Thyroid gland (tissue), 4 donors: ENCODE data around the gene KCNQ1. TPM values are rescaled to one million over a fixed set of nuclear protein-coding genes. Genes with fewer than 3 reads are reported as not detected.
A peak's percentile ranks its signal among the peaks of the same experiment; 100 is the strongest.

Source experiments
- DNase-seq, 2 donors: peaks; one replicate each; pipeline ENCODE4 v3.0.0-alpha.2; 2019
- H3K27ac ChIP-seq, 3 donors: fragments of 200-600 bp; sonication (generic); 1 replicate in 2 of 3; 2 replicates in 1 of 3; pipeline ENCODE4 v1.5.1; 2016 to 2019; ENCODE audit warnings: mild to moderate bottlenecking in 1 of 3, moderate library complexity in 1 of 3
- H3K27me3 ChIP-seq: fragments of 200-600 bp; sonication (generic); one replicate; pipeline ENCODE4 v1.5.1; 2019
- H3K36me3 ChIP-seq, 2 donors: fragments of 200-600 bp; sonication (generic); one replicate each; pipeline ENCODE4 v1.5.1; 2016 to 2019
- H3K4me1 ChIP-seq, 2 donors: fragments of 200-600 bp; sonication (generic); one replicate each; pipeline ENCODE4 v1.5.1; 2017 to 2019
- H3K4me3 ChIP-seq, 3 donors: fragments of 200-600 bp; sonication (generic); replicated peaks in 1 of 3; 1 replicate in 2 of 3; 2 replicates in 1 of 3; pipeline ENCODE4 v1.5.1; 2016; ENCODE audit warnings: mild to moderate bottlenecking in 1 of 3
- H3K9me3 ChIP-seq: fragments of 200-600 bp; sonication (generic); one replicate; pipeline ENCODE4 v1.5.1; 2017
- POLR2A ChIP-seq, 2 donors: fragments of 450-650 bp; IDR thresholded peaks; one replicate each; pipeline ENCODE4 v1.6.1; 2017; ENCODE audit warnings: antibody characterized with exemption in 2 of 2, mild to moderate bottlenecking in 2 of 2, moderate library complexity in 1 of 2
- WGBS, 2 donors: methylation state at CpG; one replicate each; pipeline ENCODE4 v1.1.5; 2017; 5-methylcytosine and 5-hydroxymethylcytosine counted together
- intact Hi-C: fragments of 100-400 bp; cut with DNase I; formaldehyde crosslinking; loops from one replicate; pipeline ENCODE4 v1.15.1; 2023
- total RNA-seq, 4 donors: library from RNA; depleted of rRNA; stranded (reverse); fragments of >200 nt; gene quantifications; one replicate each; pipeline ENCODE4 v1.2.3, GENCODE V29; 2016
- TF ChIP-seq, protein P1 (sequence below), 6 experiments: fragments of 200-600 bp in 3 of 6; fragments of 450-650 bp in 3 of 6; sonication (generic) in 3 of 6; IDR thresholded peaks; one replicate each; pipeline ENCODE4 v1.5.1; 2016 to 2019; ENCODE audit warnings: antibody characterized with exemption in 6 of 6, mild to moderate bottlenecking in 2 of 6, inconsistent platforms in 1 of 6, moderate library complexity in 1 of 6

KCNQ1 gene
- total RNA-seq, 4 donors from 2014 or later: 51.3 to 103 (median 97.8) TPM

GRCh38 chr11:2772544-2773031, 327.8 kb downstream of the KCNQ1 start:
- TF ChIP-seq, protein P1, sequence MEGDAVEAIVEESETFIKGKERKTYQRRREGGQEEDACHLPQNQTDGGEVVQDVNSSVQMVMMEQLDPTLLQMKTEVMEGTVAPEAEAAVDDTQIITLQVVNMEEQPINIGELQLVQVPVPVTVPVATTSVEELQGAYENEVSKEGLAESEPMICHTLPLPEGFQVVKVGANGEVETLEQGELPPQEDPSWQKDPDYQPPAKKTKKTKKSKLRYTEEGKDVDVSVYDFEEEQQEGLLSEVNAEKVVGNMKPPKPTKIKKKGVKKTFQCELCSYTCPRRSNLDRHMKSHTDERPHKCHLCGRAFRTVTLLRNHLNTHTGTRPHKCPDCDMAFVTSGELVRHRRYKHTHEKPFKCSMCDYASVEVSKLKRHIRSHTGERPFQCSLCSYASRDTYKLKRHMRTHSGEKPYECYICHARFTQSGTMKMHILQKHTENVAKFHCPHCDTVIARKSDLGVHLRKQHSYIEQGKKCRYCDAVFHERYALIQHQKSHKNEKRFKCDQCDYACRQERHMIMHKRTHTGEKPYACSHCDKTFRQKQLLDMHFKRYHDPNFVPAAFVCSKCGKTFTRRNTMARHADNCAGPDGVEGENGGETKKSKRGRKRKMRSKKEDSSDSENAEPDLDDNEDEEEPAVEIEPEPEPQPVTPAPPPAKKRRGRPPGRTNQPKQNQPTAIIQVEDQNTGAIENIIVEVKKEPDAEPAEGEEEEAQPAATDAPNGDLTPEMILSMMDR (IDR thresholded peaks at IDR 0.05): no peak
- no peak for TF ChIP-seq POLR2A (IDR thresholded peaks at IDR 0.05)
- peaks cover under 1 to 4% of the 10 kb centered on the region in 2 donors for H3K4me1 ChIP-seq
- no peaks in the 10 kb centered on the region for H3K36me3 ChIP-seq
- H3K4me3 ChIP-seq: no peak overlapping the region
- no peaks in the 10 kb centered on the region for H3K9me3 ChIP-seq
- 88 to 90% methylated on average over 5 to 7 of the region's 7 CpGs for WGBS, 2 donors
- H3K27ac ChIP-seq: no peak overlapping the region
- H3K27me3 ChIP-seq: no peaks in the 10 kb centered on the region
- intact Hi-C loops: no loop called here
- DNase-seq: no peak

- no peaks in the 10 kb centered on the region for H3K36me3 ChIP-seq
- no peaks in the 10 kb centered on the region for H3K27me3 ChIP-seq
- H3K9me3 ChIP-seq: no peaks in the 10 kb centered on the region
- intact Hi-C loops: no loop called here
- WGBS, 2 donors: 90 to 93% methylated on average over 6 to 13 of the region's 13 CpGs
- H3K4me1 ChIP-seq: peaks cover 18 to 22% of the 10 kb centered on the region in 2 donors
- no peak overlapping the region for H3K4me3 ChIP-seq
- no peak for TF ChIP-seq POLR2A (IDR thresholded peaks at IDR 0.05)
- TF ChIP-seq, protein P1 (IDR thresholded peaks at IDR 0.05): no peak
- DNase-seq: no peak
- H3K27ac ChIP-seq: peak overlapping the region in 1 of 3 donors; percentile 3
These were observed 329.6 kb downstream of the KCNQ1 start for GRCh38 chr11:2774173-2775082.

DNA sequence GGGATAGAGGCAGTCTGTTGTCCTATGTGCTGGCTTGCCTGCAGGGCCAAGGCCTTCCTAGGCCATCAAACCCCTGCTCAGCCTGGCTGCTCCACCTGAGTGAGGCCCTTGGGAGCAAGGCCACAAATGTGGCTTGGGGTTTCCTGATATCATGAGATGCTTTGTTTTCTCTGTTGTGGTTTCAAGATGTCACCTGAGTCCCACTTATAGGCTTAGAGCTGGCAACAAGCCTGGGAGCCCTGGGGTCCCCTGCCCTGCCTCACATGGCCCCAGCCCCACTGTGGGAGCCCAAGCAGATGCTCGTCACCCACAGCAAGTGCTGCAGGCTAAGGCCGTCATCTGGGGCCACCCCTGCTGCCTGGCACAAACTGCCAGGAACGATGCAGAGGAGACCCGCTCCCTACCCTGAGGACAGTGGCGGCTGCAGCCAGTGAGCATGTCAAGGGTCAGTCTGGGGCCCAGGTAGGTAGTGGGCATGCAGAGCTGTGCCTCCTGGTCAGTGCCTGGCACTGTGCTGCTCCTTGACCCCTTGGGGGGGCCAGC, 330.3 kb downstream of the KCNQ1 start:
- 93 to 100% methylated on average over 2 to 3 of the region's 5 CpGs for WGBS, 2 donors
- peak overlapping the region in 1 of 3 donors; percentile 3 for H3K27ac ChIP-seq
- H3K27me3 ChIP-seq: no peaks in the 10 kb centered on the region
- no peak for DNase-seq
- no peak overlapping the region for H3K4me3 ChIP-seq
- intact Hi-C loops: no loop called here
- TF ChIP-seq, protein P1 (IDR thresholded peaks at IDR 0.05): no peak
- no peak for TF ChIP-seq POLR2A (IDR thresholded peaks at IDR 0.05)
- no peaks in the 10 kb centered on the region for H3K9me3 ChIP-seq
- H3K4me1 ChIP-seq: peaks cover 22 to 28% of the 10 kb centered on the region in 2 donors
- H3K36me3 ChIP-seq: no peaks in the 10 kb centered on the region

DNA sequence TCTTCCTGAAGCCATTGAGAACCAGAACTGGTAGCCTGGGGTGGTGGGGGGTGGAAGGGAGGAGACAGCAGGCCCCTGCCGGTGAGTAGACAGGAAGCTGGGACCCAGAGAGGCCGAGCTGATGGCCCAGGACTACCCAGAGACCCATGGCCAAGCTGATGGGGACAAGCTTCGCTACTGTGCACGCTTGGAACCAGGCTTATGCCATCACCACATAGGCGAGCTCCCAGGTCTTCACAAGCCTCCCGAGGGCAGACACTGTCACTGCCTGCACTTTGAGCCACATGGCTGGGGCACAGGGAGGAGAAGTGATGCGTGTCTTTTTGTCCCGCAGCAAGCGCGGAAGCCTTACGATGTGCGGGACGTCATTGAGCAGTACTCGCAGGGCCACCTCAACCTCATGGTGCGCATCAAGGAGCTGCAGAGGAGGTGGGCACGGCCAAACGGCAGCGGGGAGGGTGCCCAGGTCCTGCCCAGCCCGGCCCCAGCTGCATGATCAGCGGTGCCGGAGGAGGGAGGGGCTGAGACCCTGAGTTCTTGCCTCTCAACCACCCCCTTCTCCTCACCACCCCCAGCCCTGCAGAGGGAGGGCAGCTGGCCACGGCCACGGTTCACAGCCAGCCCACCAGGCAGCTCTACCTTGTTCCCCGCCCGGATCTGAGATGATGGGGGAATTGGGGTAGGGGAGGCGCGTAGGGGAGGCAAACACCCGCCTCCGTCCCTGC, 331.0 kb downstream of the KCNQ1 start:
- peaks cover 22 to 35% of the 10 kb centered on the region in 2 donors for H3K4me1 ChIP-seq
- no peaks in the 10 kb centered on the region for H3K27me3 ChIP-seq
- no peak for TF ChIP-seq POLR2A (IDR thresholded peaks at IDR 0.05)
- TF ChIP-seq, protein P1 (IDR thresholded peaks at IDR 0.05): no peak
- no peak overlapping the region for H3K4me3 ChIP-seq
- no peaks in the 10 kb centered on the region for H3K9me3 ChIP-seq
- WGBS, 2 donors: 95 to 97% methylated on average over 19 to 24 of the region's 29 CpGs
- H3K36me3 ChIP-seq: no peaks in the 10 kb centered on the region
- H3K27ac ChIP-seq: no peak overlapping the region
- DNase-seq: peak in 1 of 2 donors; percentile 2
- intact Hi-C loops: no loop called here
